Stomach (tissue), 9 donors: Measurements from ENCODE around the gene GHITM. TPM values are rescaled to one million over a fixed set of nuclear protein-coding genes. Genes with fewer than 3 reads are reported as not detected.
"Not testable (repeated sequence)": the region's sequence is repeated elsewhere in the genome, so short reads cannot be mapped to it uniquely, and the experiment has no call there.

Experiments used
- DNase-seq, 2 donors: peaks; one replicate each; pipeline versions ENCODE4 v3.0.0 to v3.0.0-alpha.2; 2013 to 2019
- H3K27ac ChIP-seq, 5 donors: fragments of 200-600 bp in 4 of 5; sonication (generic) in 4 of 5; one replicate each; pipeline ENCODE4 v1.5.1; 2013 to 2019; ENCODE audit warnings: mild to moderate bottlenecking in 1 of 5, moderate library complexity in 1 of 5
- H3K27me3 ChIP-seq, 3 donors: fragments of 200-600 bp; sonication (generic); one replicate each; pipeline ENCODE4 v1.5.1; 2017 to 2019; ENCODE audit warnings: mixed run types in 1 of 3
- H3K36me3 ChIP-seq, 4 donors: fragments of 200-600 bp; sonication (generic); 1 replicate in 3 of 4; 2 replicates in 1 of 4; pipeline ENCODE4 v1.5.1; 2016 to 2019
- H3K4me1 ChIP-seq, 4 donors: fragments of 200-600 bp; sonication (generic); one replicate each; pipeline ENCODE4 v1.5.1; 2016 to 2019
- H3K4me3 ChIP-seq, 4 donors: fragments of 200-600 bp; sonication (generic) in 3 of 4; one replicate each; pipeline ENCODE4 v1.5.1; 2016 to 2019; ENCODE audit warnings: mild to moderate bottlenecking in 1 of 4
- H3K9me3 ChIP-seq, 4 donors: fragments of 200-600 bp; sonication (generic); one replicate each; pipeline ENCODE4 v1.5.1; 2016 to 2019
- CTCF ChIP-seq, 7 experiments: fragments of 450-650 bp in 4 of 7; fragments of 200-600 bp in 3 of 7; sonication (generic) in 3 of 7; IDR thresholded peaks; one replicate each; pipeline ENCODE4 v1.5.1; 2016 to 2019; ENCODE audit warnings: antibody characterized with exemption in 7 of 7, control low read depth in 2 of 7, mild to moderate bottlenecking in 1 of 7
- EP300 ChIP-seq: sonication (generic); formaldehyde crosslinking; IDR thresholded peaks from one replicate; pipeline ENCODE4 v1.6.1; 2017; ENCODE audit warnings: antibody characterized with exemption
- POLR2A ChIP-seq, 4 donors: fragments of 450-650 bp; IDR thresholded peaks; one replicate each; pipeline ENCODE4 v1.6.1; 2016; ENCODE audit warnings: antibody characterized with exemption in 4 of 4, control low read depth in 2 of 4, mild to moderate bottlenecking in 1 of 4, moderate library complexity in 1 of 4
- POLR2AphosphoS5 ChIP-seq, 3 donors: sonication (generic); formaldehyde crosslinking; IDR thresholded peaks; one replicate each; pipeline ENCODE4 v1.6.1; 2016; ENCODE audit warnings: antibody characterized with exemption in 3 of 3
- WGBS, 5 donors: extraction: QIAGEN DNeasy Blood & Tissue Kit in 3 of 5; methylation state at CpG; one replicate each; pipeline versions ENCODE4 v1.1.5 to v1.1.7; 2013 to 2018; 5-methylcytosine and 5-hydroxymethylcytosine counted together
- intact Hi-C: fragments of 100-400 bp; cut with DNase I; formaldehyde crosslinking; loops from one replicate; pipeline ENCODE4 v1.15.1; 2023; ENCODE audit warnings: low total_unique reads
- polyA plus RNA-seq, 3 donors: library from polyadenylated mRNA; stranded (reverse); fragments of 200-250 nt; gene quantifications; one replicate each; pipeline ENCODE4 v1.2.3, GENCODE V29; 2013
- total RNA-seq, 5 donors: library from RNA; depleted of rRNA; stranded (reverse); fragments of >200 nt; gene quantifications; one replicate each; pipeline versions ENCODE4 v1.1.0 to v1.2.3, GENCODE V29; 2014 to 2016
- donor health status: healthy with polysubstance abuse.
- donor health status: Bipolar disorder and iron deficiency.
- donor health status: healthy.

The GHITM gene
- total and polyA plus RNA-seq, 8 donors, result 17.5 to 186 (median 106) TPM

GRCh38 chr10:84138478-84139125 lies 707 bp upstream of the GHITM start:
- Histone ChIP-seq H3K4me3 (peak overlapping the region; percentile 81 to 97 (median 88)), H3K27ac (peak overlapping the region; percentile 77 to 98 (median 97)), H3K36me3 (peaks cover 12 to 24% (median 22%) of the 10 kb centered on the region in 4 donors), H3K9me3 (no peaks in the 10 kb centered on the region), H3K27me3 (no peaks in the 10 kb centered on the region), H3K4me1 (peaks cover 12 to 24% (median 22%) of the 10 kb centered on the region in 4 donors)
- DNase-seq, result peak; percentile 48 to 57
- intact Hi-C loops, result no loop called here
- 49 to 62% (median 57%) methylated on average over 20 of the region's 20 CpGs for WGBS, 5 donors
- TF ChIP-seq POLR2AphosphoS5 (IDR thresholded peaks at IDR 0.05) (no peak), EP300 (no peak), POLR2A (IDR thresholded peaks at IDR 0.05) (no peak)

GRCh38 chr10:84140036-84140379 lies 699 bp downstream of the GHITM start:
- intact Hi-C loops, result no loop called here
- peaks cover 12 to 24% (median 22%) of the 10 kb centered on the region in 4 donors for H3K4me1 ChIP-seq
- WGBS, 5 donors, result 2 to 8% (median 7%) methylated on average over 12 of the region's 12 CpGs
- peak in 1 of 2 donors; percentile 50 for DNase-seq
- H3K4me3 ChIP-seq, result peak overlapping the region; percentile 81 to 97 (median 88)
- H3K9me3 ChIP-seq, result no peaks in the 10 kb centered on the region
- H3K36me3 ChIP-seq, result peaks cover 26 to 38% (median 36%) of the 10 kb centered on the region in 4 donors
- H3K27ac ChIP-seq, result peak overlapping the region; percentile 96 to 98 (median 97)
- no peak for TF ChIP-seq CTCF (IDR thresholded peaks at IDR 0.05)
- TF ChIP-seq EP300, result no peak
- TF ChIP-seq POLR2AphosphoS5 (IDR thresholded peaks at IDR 0.05), result no peak
- no peak for TF ChIP-seq POLR2A (IDR thresholded peaks at IDR 0.05)
- no peaks in the 10 kb centered on the region for H3K27me3 ChIP-seq

- no peak for DNase-seq
- no peak for TF ChIP-seq POLR2AphosphoS5 (IDR thresholded peaks at IDR 0.05)
- TF ChIP-seq POLR2A (IDR thresholded peaks at IDR 0.05), result no peak
- no peak for TF ChIP-seq CTCF (IDR thresholded peaks at IDR 0.05)
- no peak for TF ChIP-seq EP300
- intact Hi-C loops, result no loop called here
- Histone ChIP-seq H3K27ac (no peak overlapping the region), H3K36me3 (peaks cover 71 to 97% (median 96%) of the 10 kb centered on the region in 4 donors), H3K27me3 (no peaks in the 10 kb centered on the region), H3K9me3 (no peaks in the 10 kb centered on the region), H3K4me1 (no peaks in the 10 kb centered on the region), H3K4me3 (no peak overlapping the region)
Measured at GRCh38 chr10:84147347-84147746, 8.0 kb downstream of the GHITM start.

- H3K9me3 ChIP-seq, H3K27me3 ChIP-seq, intact Hi-C loops, H3K27ac ChIP-seq, H3K4me3 ChIP-seq, H3K4me1 ChIP-seq: not testable (repeated sequence)
- WGBS, 5 donors, result 83 to 88% (median 86%) methylated on average over 9 of the region's 9 CpGs
- peak in 3 of 7 experiments; percentile 50 to 67 (median 54) for TF ChIP-seq CTCF (IDR thresholded peaks at IDR 0.05)
- DNase-seq, result peak in 1 of 2 donors; percentile 62
- peaks cover 65 to 97% (median 96%) of the 10 kb centered on the region in 4 donors for H3K36me3 ChIP-seq
Measured at GRCh38 chr10:84148006-84148597, 8.8 kb downstream of the GHITM start.

GRCh38 chr10:84149854-84150253 lies 10.5 kb downstream of the GHITM start:
- H3K4me1 ChIP-seq, result no peaks in the 10 kb centered on the region
- H3K4me3 ChIP-seq, result no peak overlapping the region
- intact Hi-C loops, result no loop called here
- no peak for DNase-seq
- H3K27ac ChIP-seq, result no peak overlapping the region
- no peaks in the 10 kb centered on the region for H3K27me3 ChIP-seq
- TF ChIP-seq POLR2A (IDR thresholded peaks at IDR 0.05) (no peak), POLR2AphosphoS5 (IDR thresholded peaks at IDR 0.05) (no peak), CTCF (IDR thresholded peaks at IDR 0.05) (no peak), EP300 (no peak)
- no peaks in the 10 kb centered on the region for H3K9me3 ChIP-seq
- 92 to 96% (median 96%) methylated on average over 2 of the region's 2 CpGs for WGBS, 5 donors
- peaks cover 54 to 97% (median 96%) of the 10 kb centered on the region in 4 donors for H3K36me3 ChIP-seq
